HEK293T (cell line): ENCODE measurements around the gene SPRR1B.

ENCODE experiments used
- ELF4 ChIP-seq: fragments of 450-650 bp; IDR thresholded peaks from 2 replicates; pipeline ENCODE4 v1.6.1; 2017; ENCODE audit warnings: antibody characterized with exemption
- FOXM1 ChIP-seq: fragments of 450-650 bp; IDR thresholded peaks from 2 replicates; pipeline ENCODE4 v1.6.1; 2017; ENCODE audit warnings: mild to moderate bottlenecking, borderline replicate concordance
- SP1 ChIP-seq: fragments of 450-650 bp; IDR thresholded peaks from 2 replicates; pipeline ENCODE4 v1.6.1; 2017

- no peak for TF ChIP-seq FOXM1
- no peak for TF ChIP-seq ELF4
- TF ChIP-seq SP1: no peak
These were observed 6.6 kb upstream of the SPRR1B start for GRCh38 chr1:153024413-153024812.
